8988T (cell line): ENCODE results near the gene GDPD4.

Experiments used
- DNase-seq: peaks from one replicate; pipeline ENCODE4 v3.0.0; 2011

GDPD4 gene

GRCh38 chr11:77231800-77232199 lies 69.7 kb downstream of the GDPD4 start:
- DNase-seq: no peak

GRCh38 chr11:77230878-77231605 lies 70.4 kb downstream of the GDPD4 start:
- DNase-seq: no peak

- no peak for DNase-seq
Measured at GRCh38 chr11:77223797-77224196, 77.7 kb downstream of the GDPD4 start.

- no peak for DNase-seq
Measured at GRCh38 chr11:77217156-77217555, 84.3 kb downstream of the GDPD4 start.

- DNase-seq: no peak
Measured at GRCh38 chr11:77215106-77215505, 86.4 kb downstream of the GDPD4 start.

- DNase-seq: no peak
Measured at GRCh38 chr11:77214557-77214956, 86.9 kb downstream of the GDPD4 start.

GRCh38 chr11:77213589-77214428 lies 87.7 kb downstream of the GDPD4 start:
- no peak for DNase-seq

- DNase-seq: no peak
Measured at GRCh38 chr11:77213029-77213579, 88.4 kb downstream of the GDPD4 start.

GRCh38 chr11:77212314-77213007 lies 89.0 kb downstream of the GDPD4 start:
- DNase-seq: peak; percentile 16

- peak; percentile 10 for DNase-seq
Measured at GRCh38 chr11:77211594-77212251, 89.8 kb downstream of the GDPD4 start.

- peak; percentile 14 for DNase-seq
Measured at GRCh38 chr11:77211040-77211451, 90.4 kb downstream of the GDPD4 start.

- DNase-seq: no peak
Measured at GRCh38 chr11:77209663-77210062, 91.8 kb downstream of the GDPD4 start.

- DNase-seq: no peak
Measured at GRCh38 chr11:77208535-77208934, 93.0 kb downstream of the GDPD4 start.

GRCh38 chr11:77207618-77208313 lies 93.7 kb downstream of the GDPD4 start:
- DNase-seq: peak; percentile 14

- peak; percentile 12 for DNase-seq
Measured at GRCh38 chr11:77207019-77207485, 94.4 kb downstream of the GDPD4 start.

GRCh38 chr11:77206264-77207018 lies 95.0 kb downstream of the GDPD4 start:
- DNase-seq: no peak

GRCh38 chr11:77205467-77206263 lies 95.8 kb downstream of the GDPD4 start:
- DNase-seq: peak; percentile 16

GRCh38 chr11:77204754-77205466 lies 96.6 kb downstream of the GDPD4 start:
- DNase-seq: peak; percentile 10
